GM19035 (cell line): ENCODE results near the gene STXBP5L.
"Not testable (repeated sequence)": the region's sequence is repeated elsewhere in the genome, so short reads cannot be mapped to it uniquely, and the experiment has no call there.

Source experiments
- ATAC-seq: cut with Tn5 transposase; IDR thresholded peaks from one replicate; pipeline ENCODE4 v1.9.1; 2021; ENCODE audit not compliant: unreplicated experiment

Gene STXBP5L

DNA sequence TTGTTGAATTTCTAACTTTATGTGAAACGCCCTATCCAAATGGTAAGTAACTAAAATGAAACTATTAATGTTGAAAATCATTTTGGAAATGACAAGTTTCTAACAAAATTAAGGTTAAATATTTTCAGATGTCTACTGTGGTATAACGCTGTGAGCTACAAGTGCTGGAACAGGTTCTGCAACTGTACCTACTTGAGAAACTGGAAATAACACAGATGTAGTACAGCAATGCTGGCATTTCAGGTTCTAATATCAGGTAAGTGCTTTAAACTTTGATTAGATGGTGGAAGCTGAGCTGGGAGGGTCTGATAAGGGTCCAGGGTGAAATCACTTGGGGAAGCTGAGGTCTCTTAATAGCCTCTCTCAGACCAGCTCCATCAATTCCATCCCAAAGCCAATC lies 315.1 kb downstream of the STXBP5L start:
- ATAC-seq = no peak

DNA sequence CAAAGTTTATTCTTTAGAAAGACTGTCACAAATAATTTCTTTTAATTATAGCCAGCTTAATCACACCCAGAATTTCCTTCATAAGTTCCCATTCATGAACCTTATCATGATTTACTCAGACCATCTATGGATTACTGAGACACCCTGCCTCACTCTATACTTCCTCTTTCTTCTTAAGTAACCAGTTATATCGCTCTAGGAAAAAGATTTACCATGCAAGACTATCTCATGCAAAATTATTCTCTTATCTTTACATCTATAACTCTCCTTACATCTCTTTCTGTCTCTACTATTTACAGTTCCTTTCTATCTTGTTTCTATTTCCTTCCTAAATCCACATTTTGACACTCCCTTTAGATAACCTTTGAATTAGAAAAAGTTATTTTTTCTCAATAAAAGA lies 321.0 kb downstream of the STXBP5L start:
- ATAC-seq = no peak

DNA sequence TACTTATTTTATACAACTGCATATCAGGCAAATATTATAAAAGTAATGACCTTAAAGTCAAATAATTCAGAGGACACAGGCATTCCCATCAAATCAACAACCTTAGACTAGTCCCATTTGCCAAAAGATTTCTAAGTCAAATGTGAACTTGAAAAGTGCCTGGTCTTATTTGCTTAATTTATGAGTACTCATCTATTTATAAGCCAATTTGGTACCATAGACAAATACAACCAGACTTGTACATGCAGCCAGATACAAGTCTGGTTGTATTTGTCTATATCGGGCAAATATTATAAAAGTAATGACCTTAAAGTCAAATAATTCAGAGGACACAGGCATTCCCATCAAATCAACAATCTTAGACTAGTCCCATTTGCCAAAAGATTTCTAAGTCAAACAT lies 322.2 kb downstream of the STXBP5L start:
- not testable (repeated sequence) for ATAC-seq

DNA sequence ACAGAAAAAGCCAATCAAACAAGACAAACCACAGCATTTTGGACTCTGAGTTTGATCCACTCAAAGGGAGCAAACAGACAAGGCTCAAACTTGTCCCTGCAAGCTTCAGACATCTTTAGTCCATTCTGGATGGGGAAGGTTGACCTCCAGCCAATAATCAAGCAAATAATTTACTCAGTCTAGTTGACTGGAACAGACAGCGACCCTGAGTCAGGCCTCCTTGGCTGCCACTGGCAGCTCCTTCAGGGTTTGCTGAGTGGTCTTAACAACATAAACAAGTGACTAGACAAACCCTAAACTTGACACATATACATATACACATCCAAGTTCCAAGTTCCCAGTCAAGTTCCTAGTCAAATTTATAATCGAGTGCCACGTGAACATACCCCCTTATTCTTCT lies 323.9 kb downstream of the STXBP5L start:
- no peak for ATAC-seq

DNA sequence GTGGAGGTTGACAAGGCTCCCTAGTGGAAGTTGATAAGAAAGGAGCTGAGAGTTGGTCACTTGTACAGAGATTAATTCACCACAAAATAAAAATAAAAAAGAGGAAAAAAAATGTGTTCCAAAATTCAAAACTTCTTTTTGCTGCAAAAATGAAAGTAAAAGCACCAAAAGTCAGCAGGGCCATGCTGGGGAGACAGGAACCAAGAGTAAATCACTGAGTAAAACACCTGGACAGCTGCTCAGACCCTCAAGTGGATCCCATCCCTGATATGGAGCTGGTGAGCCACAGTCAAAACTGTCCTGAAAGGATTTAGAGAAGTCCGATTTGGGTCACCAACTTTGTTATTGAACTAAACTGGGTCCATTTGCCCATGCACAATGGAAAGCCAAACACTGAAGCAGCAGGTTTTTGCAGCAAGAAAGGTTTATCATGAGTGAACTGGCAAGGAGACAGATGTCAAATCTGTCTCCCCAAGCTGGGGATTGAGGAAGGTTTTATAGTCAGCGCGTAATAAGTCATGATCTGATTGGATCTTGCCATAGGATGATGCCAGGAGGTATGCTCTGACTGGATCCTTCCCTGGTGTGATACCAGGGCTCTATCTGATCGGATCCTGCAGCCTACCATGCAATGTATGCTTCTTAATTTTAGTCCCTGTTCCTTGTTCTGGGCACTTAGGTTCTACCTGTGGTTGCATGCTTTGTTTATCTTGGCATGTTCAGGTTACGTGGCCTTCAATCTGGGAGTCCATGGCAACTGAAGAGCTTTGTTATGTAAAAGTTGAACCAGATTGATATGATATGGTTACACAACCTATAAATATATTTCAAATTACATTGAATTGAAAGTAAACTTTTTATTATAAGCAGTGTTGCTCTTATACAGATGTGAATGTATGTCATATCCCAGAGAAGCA lies 324.6 kb downstream of the STXBP5L start:
- no peak for ATAC-seq

DNA sequence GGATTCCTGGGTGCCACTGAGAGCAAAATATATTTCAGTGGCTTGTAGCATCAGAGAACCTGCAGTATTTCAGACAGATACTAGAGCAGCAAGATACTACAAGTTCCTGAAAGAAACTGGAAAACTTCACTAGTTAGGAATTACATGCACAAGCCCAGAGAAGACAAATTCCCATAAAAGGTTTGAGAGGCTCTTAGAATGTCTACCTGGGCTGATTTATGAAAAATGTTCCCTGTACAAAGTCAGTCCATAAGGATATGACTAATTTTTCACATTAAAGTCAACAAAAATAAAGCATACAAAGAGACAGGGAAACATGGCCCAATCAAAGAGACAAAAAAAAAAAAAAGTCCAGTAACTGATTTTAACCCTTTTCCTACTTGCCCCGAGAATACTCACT lies 335.2 kb downstream of the STXBP5L start:
- no peak for ATAC-seq

DNA sequence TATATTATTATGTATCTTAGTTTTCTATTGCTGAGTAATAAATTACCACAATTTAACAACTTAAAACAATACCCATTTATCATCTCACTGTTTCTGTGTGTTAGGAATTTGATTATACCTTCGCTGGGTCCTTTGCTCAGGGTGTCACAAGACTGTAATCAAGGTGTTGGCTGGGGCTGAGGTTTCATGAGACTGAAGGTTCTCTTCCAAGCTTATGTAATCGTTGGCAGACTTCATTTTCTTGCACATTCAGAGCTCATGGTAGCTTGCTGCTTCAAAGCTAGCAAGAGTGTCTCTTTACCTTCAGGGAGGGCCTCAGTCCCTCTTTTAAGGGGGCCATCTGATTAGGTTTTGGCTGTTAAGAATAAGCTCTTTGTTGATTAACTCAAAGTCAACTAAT lies 344.7 kb downstream of the STXBP5L start:
- no peak for ATAC-seq

DNA sequence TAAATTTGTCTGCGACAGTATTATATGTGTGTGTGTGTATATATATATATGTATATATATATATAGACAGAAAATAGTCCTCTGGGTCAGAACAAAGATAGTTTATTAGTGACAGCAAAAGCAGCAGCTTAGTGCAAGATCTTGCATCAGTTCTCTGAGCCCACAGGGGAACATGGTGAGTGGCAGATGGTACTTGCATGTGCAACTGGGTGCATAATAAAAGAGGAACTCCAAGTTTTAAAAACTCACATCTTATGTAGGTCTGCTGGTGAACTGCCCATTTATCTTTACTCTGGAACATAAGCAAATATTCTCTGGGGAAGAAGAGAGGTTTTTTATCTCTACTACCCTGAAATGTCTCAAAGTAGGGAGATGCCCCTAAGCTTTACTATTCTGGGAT lies 361.4 kb downstream of the STXBP5L start:
- ATAC-seq = no peak

DNA sequence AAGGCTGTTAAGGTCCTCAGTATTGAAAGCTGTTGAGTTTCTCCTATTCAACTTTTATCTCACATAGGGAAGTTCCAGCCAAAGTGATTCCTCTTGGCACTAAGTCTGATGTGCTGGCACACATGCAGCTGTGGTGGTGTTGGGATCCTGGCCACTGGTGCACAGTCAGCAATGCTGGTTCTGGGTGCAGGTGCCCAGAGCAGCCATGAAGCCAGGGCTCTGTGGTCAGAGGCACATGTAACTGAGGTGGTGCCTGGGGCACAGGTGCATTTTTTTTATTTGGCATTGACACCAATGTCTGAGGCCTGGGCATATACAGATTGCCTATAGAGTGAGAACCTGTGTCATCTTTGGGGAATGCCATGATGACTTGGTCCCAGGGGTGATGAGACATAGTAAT lies 366.4 kb downstream of the STXBP5L start:
- no peak for ATAC-seq

DNA sequence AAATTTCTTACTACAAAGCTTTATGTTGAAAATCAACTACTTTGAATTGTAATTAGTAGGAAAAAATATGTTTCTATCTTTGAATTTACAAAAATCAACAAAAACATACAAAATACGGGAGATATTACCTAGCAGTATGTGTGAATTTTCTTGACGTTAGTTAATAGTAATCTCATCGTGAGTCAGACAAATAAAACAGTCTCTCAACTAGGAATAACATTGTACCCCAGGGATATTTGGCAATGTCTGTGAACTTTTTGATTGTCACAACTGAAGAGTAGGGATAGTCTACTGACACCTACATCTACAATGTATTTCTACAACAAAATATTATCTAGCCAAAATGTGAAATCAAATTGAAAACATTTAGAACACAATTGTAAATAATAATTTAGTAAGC lies 387.4 kb downstream of the STXBP5L start:
- no peak for ATAC-seq

DNA sequence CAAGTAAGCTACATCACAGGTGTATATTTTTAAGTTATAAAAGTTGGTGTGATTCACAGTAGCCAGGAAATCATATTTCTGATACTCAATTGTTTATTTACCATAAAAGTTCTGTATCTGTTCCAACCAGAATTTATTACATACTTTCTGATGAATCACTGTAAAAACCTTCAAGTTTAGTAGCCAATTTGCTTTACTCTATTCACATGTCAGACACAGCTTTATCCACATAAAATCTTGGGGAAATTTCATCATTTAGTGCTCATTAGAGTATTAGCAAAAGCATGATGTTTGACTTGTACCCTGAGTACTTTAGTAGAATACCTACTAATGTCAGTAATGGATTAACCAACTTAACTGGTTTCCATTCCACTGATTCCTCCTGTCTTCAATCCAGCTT lies 388.0 kb downstream of the STXBP5L start:
- ATAC-seq = no peak

DNA sequence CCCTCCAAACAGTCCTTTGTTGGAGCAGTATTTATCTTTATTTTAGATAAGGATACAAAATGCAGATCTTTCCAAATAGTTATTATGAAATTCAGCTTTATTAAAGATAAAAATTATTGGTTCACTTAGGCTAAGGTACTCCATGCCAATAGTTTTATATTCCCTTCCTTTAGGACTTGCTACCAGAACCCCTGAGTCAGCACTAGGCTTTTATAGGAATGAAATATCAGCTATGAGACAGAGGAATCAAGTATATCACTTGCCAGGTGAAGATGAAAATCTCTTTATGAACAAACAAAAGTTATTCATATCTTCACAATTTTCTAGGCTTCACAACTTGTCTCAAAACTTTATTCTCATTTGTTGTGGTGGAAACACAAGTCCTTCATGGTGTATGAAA lies 416.3 kb downstream of the STXBP5L start:
- no peak for ATAC-seq

DNA sequence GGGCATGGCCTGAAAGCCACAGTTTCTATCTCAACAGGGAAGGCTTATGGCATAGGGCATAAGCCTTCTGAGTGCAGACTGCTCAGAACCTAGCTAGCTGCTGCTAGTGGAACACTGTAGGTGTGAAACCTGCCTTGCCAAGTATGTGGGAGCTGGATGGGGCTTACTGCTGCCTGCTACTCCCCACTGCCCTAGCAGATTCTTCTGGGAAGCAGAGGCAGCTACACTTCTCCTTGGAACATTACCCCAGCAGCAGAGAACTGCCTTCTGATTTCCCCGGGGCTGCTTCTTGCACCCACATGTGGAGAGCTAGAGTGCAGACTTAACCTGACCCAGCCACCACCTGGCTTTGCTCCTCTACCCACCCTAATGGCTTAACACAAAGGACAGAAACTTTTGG lies 422.1 kb downstream of the STXBP5L start:
- no peak for ATAC-seq

DNA sequence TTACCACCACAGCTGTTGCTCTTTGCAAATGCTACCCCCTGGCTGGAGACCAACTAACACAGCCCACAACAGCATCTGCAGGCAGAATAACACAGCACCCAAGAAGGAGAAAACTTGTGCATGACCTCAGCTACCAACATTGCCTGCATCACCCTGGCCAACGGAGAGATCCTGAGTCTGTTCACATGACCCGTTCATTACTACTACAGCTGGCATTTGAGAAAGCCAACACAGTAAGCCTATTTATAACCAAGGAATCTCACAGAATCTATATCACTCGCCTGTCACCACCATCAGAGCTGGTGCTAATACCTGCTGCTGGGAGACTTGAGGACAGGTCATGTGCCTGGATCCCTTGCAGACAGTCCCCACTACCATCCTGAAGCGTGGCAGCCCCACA lies 422.6 kb downstream of the STXBP5L start:
- no peak for ATAC-seq

DNA sequence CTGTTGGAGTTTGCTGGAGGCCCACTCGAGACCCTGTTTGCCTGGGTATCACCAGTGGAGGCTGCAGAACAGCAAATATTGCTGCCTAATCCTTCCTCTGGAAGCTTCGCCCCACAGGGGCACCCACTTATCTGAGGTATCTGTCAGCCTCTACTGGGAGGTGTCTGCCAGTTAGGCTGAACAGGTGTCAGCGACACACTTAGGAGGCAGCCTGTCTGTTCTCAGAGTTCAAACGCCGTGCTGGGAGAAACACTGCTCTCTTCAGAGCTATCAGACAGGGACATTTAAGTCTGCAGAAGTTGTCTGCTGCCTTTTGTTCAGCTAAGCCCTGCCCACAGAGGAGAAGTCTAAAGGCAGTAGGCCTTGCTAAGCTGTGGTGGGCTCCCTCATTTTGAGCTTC lies 448.0 kb downstream of the STXBP5L start:
- ATAC-seq = not testable (repeated sequence)

DNA sequence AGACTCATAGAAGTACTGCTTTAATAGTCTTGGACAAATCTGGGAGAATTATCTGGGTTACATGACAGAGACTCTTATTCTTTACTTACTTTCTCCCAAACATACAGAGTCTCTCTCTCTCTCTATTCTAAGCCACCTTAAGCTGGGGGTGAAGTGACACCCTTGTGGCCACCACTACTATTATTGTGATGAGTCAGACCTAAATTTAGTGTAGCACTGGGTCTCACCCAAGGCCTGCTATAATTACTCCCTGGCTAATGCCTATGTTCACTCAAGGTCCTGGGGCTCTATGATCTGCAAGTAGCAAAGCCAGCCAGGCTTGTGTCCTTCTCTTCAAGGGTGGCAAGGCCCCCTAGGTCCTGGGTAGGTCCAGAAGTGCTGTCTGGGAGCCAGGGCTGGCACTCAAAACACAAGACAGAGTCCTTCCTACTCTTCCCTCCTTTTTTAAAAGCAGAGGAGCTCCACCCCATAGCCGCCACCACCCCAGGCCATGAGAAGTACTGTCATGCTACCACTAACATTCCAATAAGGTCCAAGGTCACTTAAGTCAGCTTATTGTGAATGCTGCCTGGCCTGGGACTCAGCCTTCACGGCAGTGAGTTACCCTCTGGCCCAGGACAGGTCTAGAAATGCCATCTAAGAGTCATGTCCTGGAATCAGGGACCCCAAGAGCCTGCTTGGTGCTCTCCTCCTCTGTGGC lies 454.2 kb downstream of the STXBP5L start:
- ATAC-seq = no peak

DNA sequence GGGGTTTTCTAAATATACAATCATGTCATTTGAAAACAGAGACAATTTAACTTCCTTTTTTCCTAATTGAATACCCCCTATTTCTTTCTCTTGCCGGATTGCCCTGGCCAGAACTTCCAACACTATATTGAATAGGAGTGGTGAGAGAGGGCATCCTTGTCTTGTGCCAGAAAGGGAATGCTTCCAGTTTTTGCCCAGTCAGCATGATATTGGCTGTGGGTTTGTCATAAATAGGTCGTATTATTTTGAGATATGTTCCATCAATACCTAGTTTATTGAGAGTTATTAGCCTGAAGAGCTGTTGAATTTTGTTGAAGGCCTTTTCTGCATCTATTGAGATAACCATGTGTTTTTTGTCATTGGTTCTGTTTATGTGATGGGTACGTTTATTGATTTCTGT lies 480.3 kb downstream of the STXBP5L start:
- not testable (repeated sequence) for ATAC-seq

DNA sequence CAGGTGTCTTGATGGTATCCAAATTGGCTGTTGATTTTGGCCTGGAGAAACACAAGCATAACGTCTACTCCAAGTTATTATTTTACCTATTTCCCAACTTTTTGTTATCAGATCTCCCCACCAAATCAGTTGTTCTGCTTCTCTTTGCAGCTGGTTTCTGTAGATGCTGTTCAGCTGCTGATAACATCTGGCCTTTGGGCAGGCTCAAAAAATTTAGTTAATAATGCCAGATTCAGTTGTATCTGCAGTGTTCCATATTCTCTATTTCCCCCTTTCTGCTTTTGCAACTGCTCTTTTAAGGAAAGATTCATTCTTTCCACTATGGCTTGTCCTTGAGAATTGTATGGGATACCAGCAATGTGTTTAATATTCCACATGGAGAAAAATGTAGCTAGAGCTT lies 488.0 kb downstream of the STXBP5L start:
- not testable (repeated sequence) for ATAC-seq

DNA sequence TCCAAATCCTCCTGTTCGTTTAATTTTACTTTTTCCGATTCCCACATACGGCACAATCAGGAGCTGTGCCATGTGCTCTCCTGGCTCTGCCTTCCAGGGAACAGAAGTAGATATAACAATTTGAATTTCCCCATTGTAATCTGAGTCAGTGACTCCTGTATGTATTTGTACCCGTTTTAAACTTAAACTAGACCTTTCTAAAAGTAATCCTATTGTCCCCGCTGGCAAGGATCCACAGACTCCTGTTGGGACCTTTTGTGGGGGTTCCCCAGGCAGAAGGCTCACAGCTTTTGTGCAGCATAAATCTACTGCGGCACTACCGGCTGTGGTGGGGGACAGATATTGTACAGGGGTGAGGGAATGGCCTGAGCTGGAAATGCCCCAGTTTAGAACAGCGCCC lies 490.0 kb downstream of the STXBP5L start:
- not testable (repeated sequence) for ATAC-seq

DNA sequence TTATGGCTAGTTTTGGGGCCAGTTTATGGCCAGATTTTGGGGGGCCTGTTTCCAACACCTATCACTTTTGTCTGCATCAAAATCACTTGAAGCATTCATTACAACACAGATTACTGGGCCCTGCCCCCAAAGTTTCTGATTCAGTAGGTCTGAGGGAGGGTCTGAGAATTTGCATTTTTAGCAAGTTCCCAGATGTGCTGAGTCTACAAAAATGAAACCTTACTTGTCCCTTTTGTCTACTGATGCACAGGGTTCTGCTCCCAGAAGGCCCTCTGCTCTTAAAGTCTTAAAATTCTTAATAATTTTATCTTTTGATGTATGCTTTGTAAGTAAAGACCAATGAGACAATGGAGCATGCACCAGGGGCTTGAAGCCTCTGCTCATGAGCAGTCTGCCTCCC lies 491.8 kb downstream of the STXBP5L start:
- no peak for ATAC-seq

DNA sequence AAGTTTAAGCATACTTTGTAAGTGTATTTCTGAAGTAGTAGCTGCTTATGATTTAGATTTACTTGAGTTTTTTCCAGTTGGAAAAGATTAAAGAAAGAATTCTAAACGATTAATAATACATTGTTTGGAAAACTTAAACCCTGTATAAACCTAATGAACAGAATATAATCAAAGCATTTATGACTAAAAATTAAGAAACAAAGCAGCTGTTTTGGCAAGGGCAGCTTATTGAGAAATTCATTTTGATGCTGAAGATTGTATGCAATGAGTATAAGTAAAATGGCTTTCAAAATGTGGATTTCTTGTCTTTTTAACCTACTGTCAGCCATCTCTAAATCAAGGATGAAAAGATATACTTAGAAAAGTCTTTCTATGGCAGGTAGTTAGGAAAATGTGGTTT lies 497.6 kb downstream of the STXBP5L start:
- ATAC-seq = no peak

DNA sequence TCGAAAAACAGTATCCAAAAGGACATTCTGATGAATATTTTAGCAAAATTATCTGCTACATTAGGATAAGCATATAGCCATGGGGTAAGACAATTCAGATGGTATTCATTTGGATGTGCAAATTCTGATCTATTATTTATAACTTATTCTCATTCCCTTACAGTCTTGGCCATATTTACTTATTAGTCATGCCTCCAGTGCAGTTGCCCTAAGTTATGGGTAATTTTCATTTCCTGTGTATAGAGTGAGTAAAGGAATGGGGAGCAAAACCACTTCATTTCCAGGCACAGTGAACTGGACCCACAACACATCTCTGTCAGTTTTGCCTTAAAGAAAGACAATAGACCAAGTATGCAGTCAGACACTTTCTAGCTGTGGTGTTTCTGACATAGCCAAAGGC lies 503.5 kb downstream of the STXBP5L start:
- ATAC-seq = no peak
